ENCODE data around the gene EIF1. TPM values are rescaled to one million over a fixed set of nuclear protein-coding genes. Genes with fewer than 3 reads are reported as not detected.

Gene EIF1
- total and polyA plus RNA-seq, 2 experiments from 2014 or later: 180 to 989 TPM

DNA sequence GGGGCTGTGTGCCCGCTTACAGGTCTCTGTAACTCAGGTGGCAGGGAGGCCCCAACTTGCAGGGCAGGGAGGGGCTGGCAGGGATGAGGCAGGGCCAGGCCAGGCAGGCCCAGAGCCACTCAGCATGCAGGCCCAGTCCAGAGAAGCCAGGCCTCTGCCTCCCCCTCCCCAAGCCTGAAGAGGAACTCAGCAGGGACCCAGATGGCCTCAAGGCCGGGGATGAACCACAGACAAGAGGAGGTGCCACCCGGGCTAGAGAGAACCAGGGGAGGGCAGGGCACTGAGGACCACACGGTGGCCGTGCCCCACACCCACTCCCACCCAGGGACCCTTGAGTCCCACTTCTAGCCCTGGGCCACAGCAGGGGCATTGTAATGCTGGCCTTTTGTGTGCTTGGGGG lies 29.8 kb upstream of the EIF1 start:
- no peak overlapping the region for H3K27ac ChIP-seq

GRCh38 chr17:41659427-41660212 lies 29.1 kb upstream of the EIF1 start:
- WGBS (ENCODE audit: low lambda C conversion rate, missing lambda C conversion rate): 89% methylated on average over 10 of the region's 11 CpGs
- Histone ChIP-seq H3K36me3 (replicated peaks; ENCODE audit: insufficient read depth, low read depth) (no peaks in the 10 kb centered on the region), H3K9me3 (ENCODE audit: low read depth) (no peaks in the 10 kb centered on the region), H3K4me3 (no peak overlapping the region), H3K4me2 (no peak overlapping the region), H3K27ac (no peak overlapping the region), H3K4me1 (ENCODE audit: insufficient read depth) (peaks cover 18% of the 10 kb centered on the region), H3K79me2 (no peaks in the 10 kb centered on the region), H3K27me3 (no peaks in the 10 kb centered on the region), H4K20me1 (ENCODE audit: insufficient read depth, poor library complexity, severe bottlenecking) (no peaks in the 10 kb centered on the region), H3K9me2 (replicated peaks; ENCODE audit: insufficient read depth) (no peaks in the 10 kb centered on the region), H2AFZ (no peak overlapping the region)
- TF ChIP-seq EZH2 (IDR thresholded peaks at IDR 0.05; ENCODE audit: borderline replicate concordance): no peak
- TF ChIP-seq, protein P1, sequence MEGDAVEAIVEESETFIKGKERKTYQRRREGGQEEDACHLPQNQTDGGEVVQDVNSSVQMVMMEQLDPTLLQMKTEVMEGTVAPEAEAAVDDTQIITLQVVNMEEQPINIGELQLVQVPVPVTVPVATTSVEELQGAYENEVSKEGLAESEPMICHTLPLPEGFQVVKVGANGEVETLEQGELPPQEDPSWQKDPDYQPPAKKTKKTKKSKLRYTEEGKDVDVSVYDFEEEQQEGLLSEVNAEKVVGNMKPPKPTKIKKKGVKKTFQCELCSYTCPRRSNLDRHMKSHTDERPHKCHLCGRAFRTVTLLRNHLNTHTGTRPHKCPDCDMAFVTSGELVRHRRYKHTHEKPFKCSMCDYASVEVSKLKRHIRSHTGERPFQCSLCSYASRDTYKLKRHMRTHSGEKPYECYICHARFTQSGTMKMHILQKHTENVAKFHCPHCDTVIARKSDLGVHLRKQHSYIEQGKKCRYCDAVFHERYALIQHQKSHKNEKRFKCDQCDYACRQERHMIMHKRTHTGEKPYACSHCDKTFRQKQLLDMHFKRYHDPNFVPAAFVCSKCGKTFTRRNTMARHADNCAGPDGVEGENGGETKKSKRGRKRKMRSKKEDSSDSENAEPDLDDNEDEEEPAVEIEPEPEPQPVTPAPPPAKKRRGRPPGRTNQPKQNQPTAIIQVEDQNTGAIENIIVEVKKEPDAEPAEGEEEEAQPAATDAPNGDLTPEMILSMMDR (IDR thresholded peaks at IDR 0.05; ENCODE audit: poor library complexity): no peak
- TF ChIP-seq EZH2phosphoT487 (IDR thresholded peaks at IDR 0.05; ENCODE audit: low read depth, severe bottlenecking, unreplicated experiment): no peak
- no peak for DNase-seq (ENCODE audit: low spot score)

More for the DNA sequence above, 29.8 kb upstream of the EIF1 start:
- Histone ChIP-seq H3K9me2 (replicated peaks; ENCODE audit: insufficient read depth) (no peaks in the 10 kb centered on the region), H2AFZ (no peak overlapping the region), H3K36me3 (replicated peaks; ENCODE audit: insufficient read depth, low read depth) (no peaks in the 10 kb centered on the region), H4K20me1 (ENCODE audit: insufficient read depth, poor library complexity, severe bottlenecking) (no peaks in the 10 kb centered on the region), H3K4me1 (ENCODE audit: insufficient read depth) (peaks cover 26% of the 10 kb centered on the region), H3K4me3 (no peak overlapping the region), H3K27me3 (no peaks in the 10 kb centered on the region), H3K4me2 (no peak overlapping the region), H3K9me3 (ENCODE audit: low read depth) (no peaks in the 10 kb centered on the region), H3K79me2 (no peaks in the 10 kb centered on the region)
- no peak for DNase-seq (ENCODE audit: low spot score)
- TF ChIP-seq, protein P1 (IDR thresholded peaks at IDR 0.05; ENCODE audit: poor library complexity): no peak
- TF ChIP-seq EZH2 (IDR thresholded peaks at IDR 0.05; ENCODE audit: borderline replicate concordance) (no peak), EZH2phosphoT487 (IDR thresholded peaks at IDR 0.05; ENCODE audit: low read depth, severe bottlenecking, unreplicated experiment) (no peak)
- WGBS (ENCODE audit: low lambda C conversion rate, missing lambda C conversion rate): 97% methylated on average over 4 of the region's 5 CpGs

DNA sequence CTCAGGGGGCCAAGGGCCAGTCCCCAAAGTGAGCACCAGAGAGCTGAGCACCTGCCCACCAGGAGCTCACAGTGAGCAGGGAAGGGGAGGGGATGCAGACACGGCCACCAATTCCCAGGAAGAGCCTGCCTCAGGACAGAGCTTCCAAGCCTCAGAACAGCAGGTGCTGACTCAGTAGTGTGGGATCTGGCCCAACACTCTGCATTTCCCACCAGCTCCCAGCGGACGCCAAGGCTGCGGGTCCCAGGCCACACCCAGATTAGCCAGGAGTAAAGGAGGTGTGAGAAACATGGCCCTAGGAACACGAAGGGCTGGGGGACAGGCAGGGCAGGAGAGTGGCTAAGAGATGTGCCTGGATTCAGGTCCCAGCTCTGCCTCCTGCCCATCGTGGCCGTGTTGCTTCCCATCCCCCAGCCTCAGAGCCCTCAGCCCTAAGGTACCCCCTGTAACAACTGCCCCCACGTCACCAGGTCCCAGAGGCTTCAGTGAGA lies 28.4 kb upstream of the EIF1 start:
- H3K36me3 ChIP-seq (replicated peaks; ENCODE audit: insufficient read depth, low read depth): no peaks in the 10 kb centered on the region
- no peaks in the 10 kb centered on the region for H3K9me2 ChIP-seq (replicated peaks; ENCODE audit: insufficient read depth)
- no peaks in the 10 kb centered on the region for H3K79me2 ChIP-seq
- H3K27me3 ChIP-seq: no peaks in the 10 kb centered on the region
- H3K4me1 ChIP-seq (ENCODE audit: insufficient read depth): peaks cover 12% of the 10 kb centered on the region
- no peaks in the 10 kb centered on the region for H3K9me3 ChIP-seq (ENCODE audit: low read depth)
- H4K20me1 ChIP-seq (ENCODE audit: insufficient read depth, poor library complexity, severe bottlenecking): no peaks in the 10 kb centered on the region
- no peak overlapping the region for H3K4me2 ChIP-seq
- no peak overlapping the region for H3K27ac ChIP-seq
- no peak for DNase-seq (ENCODE audit: low spot score)
- no peak overlapping the region for H2AFZ ChIP-seq
- TF ChIP-seq EZH2 (IDR thresholded peaks at IDR 0.05; ENCODE audit: borderline replicate concordance): no peak
- TF ChIP-seq EZH2phosphoT487 (IDR thresholded peaks at IDR 0.05; ENCODE audit: low read depth, severe bottlenecking, unreplicated experiment): no peak
- TF ChIP-seq, protein P1 (IDR thresholded peaks at IDR 0.05; ENCODE audit: poor library complexity): no peak
- 81% methylated on average over 8 of the region's 8 CpGs for WGBS (ENCODE audit: low lambda C conversion rate, missing lambda C conversion rate)
- no peak overlapping the region for H3K4me3 ChIP-seq
